Kidney (tissue), 14 donors: Measurements from ENCODE around the gene APOA1. TPM values are rescaled to one million over a fixed set of nuclear protein-coding genes. Genes with fewer than 3 reads are reported as not detected.

ENCODE experiments used
- DNase-seq, 5 donors: peaks; one replicate each; pipeline ENCODE4 v3.0.0-alpha.2; 2013 to 2020
- FAIRE-seq: peaks from 2 replicates; lab custom pipeline; 2012; peaks lifted over from hg19 to GRCh38; lab: Jason Lieb, UNC
- H3K27ac ChIP-seq, 2 donors: one replicate each; pipeline ENCODE4 v1.7.0; 2013; ENCODE audit warnings: low read depth in 2 of 2, low read length in 2 of 2, inconsistent platforms in 1 of 2
- H3K27me3 ChIP-seq: one replicate; pipeline ENCODE4 v1.7.1; 2013; ENCODE audit warnings: low read length, inconsistent platforms; ENCODE audit not compliant: control insufficient read depth, insufficient read depth
- H3K36me3 ChIP-seq, 3 donors: one replicate each; pipeline versions ENCODE4 v1.7.0 to v1.7.1; 2013; ENCODE audit warnings: low read length in 3 of 3, control low read depth in 1 of 3, inconsistent platforms in 1 of 3; ENCODE audit not compliant: insufficient read depth in 3 of 3, control insufficient read depth in 2 of 3
- H3K4me1 ChIP-seq, 3 donors: one replicate each; pipeline versions ENCODE4 v1.7.0 to v1.7.1; 2013; ENCODE audit warnings: low read length in 3 of 3, inconsistent platforms in 1 of 3, low read depth in 1 of 3; ENCODE audit not compliant: control insufficient read depth in 2 of 3, insufficient read depth in 2 of 3
- H3K4me3 ChIP-seq, 3 donors: one replicate each; pipeline versions ENCODE4 v1.7.0 to v1.8.1; 2013; ENCODE audit warnings: low read length in 3 of 3, control low read depth in 1 of 3, inconsistent platforms in 1 of 3
- H3K9ac ChIP-seq, 3 donors: one replicate each; pipeline versions ENCODE4 v1.7.0 to v1.7.1; 2013; ENCODE audit warnings: low read length in 3 of 3, control low read depth in 1 of 3, inconsistent platforms in 1 of 3
- H3K9me3 ChIP-seq, 3 donors: one replicate each; pipeline versions ENCODE4 v1.7.0 to v1.7.1; 2013; ENCODE audit warnings: low read length in 3 of 3, control low read depth in 1 of 3, inconsistent platforms in 1 of 3; ENCODE audit not compliant: control insufficient read depth in 2 of 3, insufficient read depth in 1 of 3
- intact Hi-C: fragments of 100-400 bp; cut with DNase I; formaldehyde crosslinking; loops from one replicate; pipeline ENCODE4 v1.11.1; 2022
- polyA plus RNA-seq: library from polyadenylated mRNA; stranded (reverse); fragments of 350-450 nt; fragmentation: Illumina TruSeq; extraction: RNeasy Lipid Tissue Mini Kit (QIAGEN cat#74804); gene quantifications from one replicate; pipeline ENCODE4 v1.2.3, GENCODE V29; 2014; ENCODE audit warnings: low read depth, low replicate concordance; ENCODE audit not compliant: insufficient read depth
- total RNA-seq: library from RNA; stranded (reverse); fragmentation: NEBNext Ultra II Directional; extraction: Animal tissue kit (Norgen Biotek cat#: 25700); gene quantifications from one replicate; pipeline ENCODE4 v1.2.1, GENCODE V29; 2021
- TF ChIP-seq, protein P1 (sequence below): IDR thresholded peaks from 3 replicates; pipeline ENCODE4 v1.5.1; 2012; ENCODE audit warnings: mild to moderate bottlenecking, moderate library complexity, borderline replicate concordance; ENCODE audit not compliant: insufficient read depth; ENCODE audit errors: extremely low read depth
- donor health status: control.
- donor health status: control.
- donor health status: control.
- donor health status: control.
- donor health status: control.
- donor health status: DM: yes; HTN: yes; CAD: no.
- donor health status: Normal renal cell carcinoma (clear cell type).

Gene APOA1
- total and polyA plus RNA-seq, 2 donors from 2014 or later, result 2.0 TPM; not detected in 1

DNA sequence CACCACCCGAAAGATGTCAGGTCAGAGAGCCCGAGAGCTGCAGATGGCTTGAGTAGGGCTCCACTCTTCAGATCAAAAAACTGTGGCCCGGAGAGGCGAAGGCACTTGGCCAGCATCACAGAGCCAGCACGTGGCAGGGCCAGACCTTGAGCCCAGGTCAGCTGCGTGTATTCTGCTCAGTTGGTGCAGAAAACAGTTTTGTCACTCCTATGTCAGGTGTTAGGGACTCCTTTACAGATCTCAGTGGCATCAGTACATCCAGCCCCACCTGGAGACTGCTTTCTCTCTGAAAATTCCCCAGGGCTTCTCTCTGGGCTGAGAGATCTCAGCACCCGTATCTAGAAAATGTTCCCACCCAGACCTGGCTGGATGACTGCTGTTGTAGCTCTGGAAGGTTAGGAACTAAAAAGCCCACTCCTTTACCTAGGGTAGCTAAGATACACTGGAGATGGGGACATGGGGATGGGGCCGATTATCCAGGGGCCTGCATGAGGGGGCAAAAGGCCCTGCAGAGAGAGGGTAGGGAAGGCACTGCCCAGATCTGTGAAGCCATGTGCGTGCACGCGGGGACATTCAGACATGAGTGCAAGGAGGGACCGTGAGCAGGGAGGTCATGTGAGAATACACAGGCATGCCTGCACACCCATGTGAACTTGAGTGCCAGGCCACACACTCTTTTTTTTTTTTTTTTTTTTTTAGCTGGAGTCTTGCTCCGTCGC lies 3.4 kb downstream of the APOA1 start:
- no peak for FAIRE-seq
- TF ChIP-seq, protein P1, sequence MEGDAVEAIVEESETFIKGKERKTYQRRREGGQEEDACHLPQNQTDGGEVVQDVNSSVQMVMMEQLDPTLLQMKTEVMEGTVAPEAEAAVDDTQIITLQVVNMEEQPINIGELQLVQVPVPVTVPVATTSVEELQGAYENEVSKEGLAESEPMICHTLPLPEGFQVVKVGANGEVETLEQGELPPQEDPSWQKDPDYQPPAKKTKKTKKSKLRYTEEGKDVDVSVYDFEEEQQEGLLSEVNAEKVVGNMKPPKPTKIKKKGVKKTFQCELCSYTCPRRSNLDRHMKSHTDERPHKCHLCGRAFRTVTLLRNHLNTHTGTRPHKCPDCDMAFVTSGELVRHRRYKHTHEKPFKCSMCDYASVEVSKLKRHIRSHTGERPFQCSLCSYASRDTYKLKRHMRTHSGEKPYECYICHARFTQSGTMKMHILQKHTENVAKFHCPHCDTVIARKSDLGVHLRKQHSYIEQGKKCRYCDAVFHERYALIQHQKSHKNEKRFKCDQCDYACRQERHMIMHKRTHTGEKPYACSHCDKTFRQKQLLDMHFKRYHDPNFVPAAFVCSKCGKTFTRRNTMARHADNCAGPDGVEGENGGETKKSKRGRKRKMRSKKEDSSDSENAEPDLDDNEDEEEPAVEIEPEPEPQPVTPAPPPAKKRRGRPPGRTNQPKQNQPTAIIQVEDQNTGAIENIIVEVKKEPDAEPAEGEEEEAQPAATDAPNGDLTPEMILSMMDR, result no peak
- DNase-seq, result no peak

DNA sequence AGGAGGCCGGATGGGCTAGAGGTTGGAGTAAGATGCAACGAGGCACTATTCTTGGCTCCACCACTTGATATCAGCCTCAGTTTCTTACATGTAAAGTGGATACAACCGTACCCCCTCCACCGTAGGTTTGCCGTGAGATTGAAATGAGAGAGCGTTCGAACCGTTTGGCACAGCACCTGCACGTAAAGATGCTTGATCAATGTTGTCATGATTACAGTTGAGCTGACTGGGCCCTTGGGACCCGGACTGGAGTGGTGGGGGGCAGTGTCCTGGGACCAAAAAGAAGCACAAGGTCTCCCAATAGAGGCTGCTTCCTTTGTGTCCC lies 4.0 kb downstream of the APOA1 start:
- intact Hi-C loops, result no loop called here
- Histone ChIP-seq H3K36me3 (no peaks in the 10 kb centered on the region), H3K4me1 (peaks cover 0 to 8% (median 6%) of the 10 kb centered on the region in 3 donors), H3K4me3 (no peak overlapping the region), H3K9ac (no peak overlapping the region), H3K9me3 (no peaks in the 10 kb centered on the region), H3K27ac (no peak overlapping the region), H3K27me3 (no peaks in the 10 kb centered on the region)
- no peak for FAIRE-seq
- no peak for DNase-seq
- TF ChIP-seq, protein P1, result no peak

More for the DNA sequence above, 3.4 kb downstream of the APOA1 start:
- peaks cover 0 to 8% (median 6%) of the 10 kb centered on the region in 3 donors for H3K4me1 ChIP-seq
- no peaks in the 10 kb centered on the region for H3K27me3 ChIP-seq
- H3K4me3 ChIP-seq, result no peak overlapping the region
- no peaks in the 10 kb centered on the region for H3K9me3 ChIP-seq
- H3K27ac ChIP-seq, result no peak overlapping the region
- H3K9ac ChIP-seq, result no peak overlapping the region
- no peaks in the 10 kb centered on the region for H3K36me3 ChIP-seq
- intact Hi-C loops, result no loop called here

DNA sequence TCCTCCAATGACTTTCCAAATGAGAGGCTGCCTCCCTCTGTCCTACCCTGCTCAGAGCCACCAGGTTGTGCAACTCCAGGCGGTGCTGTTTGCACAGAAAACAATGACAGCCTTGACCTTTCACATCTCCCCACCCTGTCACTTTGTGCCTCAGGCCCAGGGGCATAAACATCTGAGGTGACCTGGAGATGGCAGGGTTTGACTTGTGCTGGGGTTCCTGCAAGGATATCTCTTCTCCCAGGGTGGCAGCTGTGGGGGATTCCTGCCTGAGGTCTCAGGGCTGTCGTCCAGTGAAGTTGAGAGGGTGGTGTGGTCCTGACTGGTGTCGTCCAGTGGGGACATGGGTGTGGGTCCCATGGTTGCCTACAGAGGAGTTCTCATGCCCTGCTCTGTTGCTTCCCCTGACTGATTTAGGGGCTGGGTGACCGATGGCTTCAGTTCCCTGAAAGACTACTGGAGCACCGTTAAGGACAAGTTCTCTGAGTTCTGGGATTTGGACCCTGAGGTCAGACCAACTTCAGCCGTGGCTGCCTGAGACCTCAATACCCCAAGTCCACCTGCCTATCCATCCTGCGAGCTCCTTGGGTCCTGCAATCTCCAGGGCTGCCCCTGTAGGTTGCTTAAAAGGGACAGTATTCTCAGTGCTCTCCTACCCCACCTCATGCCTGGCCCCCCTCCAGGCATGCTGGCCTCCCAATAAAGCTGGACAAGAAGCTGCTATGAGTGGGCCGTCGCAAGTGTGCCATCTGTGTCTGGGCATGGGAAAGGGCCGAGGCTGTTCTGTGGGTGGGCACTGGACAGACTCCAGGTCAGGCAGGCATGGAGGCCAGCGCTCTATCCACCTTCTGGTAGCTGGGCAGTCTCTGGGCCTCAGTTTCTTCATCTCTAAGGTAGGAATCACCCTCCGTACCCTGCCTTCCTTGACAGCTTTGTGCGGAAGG lies 4.8 kb downstream of the APOA1 start:
- Histone ChIP-seq H3K4me3 (no peak overlapping the region), H3K9ac (no peak overlapping the region), H3K27me3 (no peaks in the 10 kb centered on the region), H3K4me1 (peaks cover 0 to 8% (median 6%) of the 10 kb centered on the region in 3 donors), H3K27ac (no peak overlapping the region), H3K9me3 (no peaks in the 10 kb centered on the region), H3K36me3 (no peaks in the 10 kb centered on the region)
- TF ChIP-seq, protein P1, result no peak
- FAIRE-seq (no peak), DNase-seq (no peak)
- intact Hi-C loops, result no loop called here
